OCI-LY7 (cell line): Measurements from ENCODE around the gene PCDH11Y. TPM values are rescaled to one million over a fixed set of nuclear protein-coding genes. Genes with fewer than 3 reads are reported as not detected.
"Not testable (repeated sequence)": the region's sequence is repeated elsewhere in the genome, so short reads cannot be mapped to it uniquely, and the experiment has no call there.

Experiments used
- BruUV-seq: library from RNA; stranded (reverse); fragments of 400-500 nt; replicated peaks from 2 replicates; lab custom pipeline; 2021; lab: Mats Ljungman, UMichigan
- CTCF ChIA-PET: fragments of 300-600 bp; sonication (Branson Sonifier 250); formaldehyde crosslinking; loops from one replicate; lab custom pipeline; 2022; ENCODE audit warnings: antibody characterized with exemption; ENCODE audit not compliant: unreplicated experiment; lab: Charles Lee
- POLR2A ChIA-PET: fragments of 300-600 bp; sonication (Branson Sonifier 250); formaldehyde crosslinking; loops from one replicate; lab custom pipeline; 2022; ENCODE audit warnings: antibody characterized with exemption; lab: Charles Lee
- DNase-seq: peaks from one replicate; pipeline ENCODE4 v3.0.0-alpha.2; 2015; ENCODE audit warnings: low spot score
- H2AFZ ChIP-seq: fragments of 200-600 bp; sonication (generic), shearing (Covaris generic); 2 replicates; pipeline ENCODE4 v1.6.1; 2014; ENCODE audit warnings: mild to moderate bottlenecking, antibody characterized with exemption, low read length, moderate library complexity
- H3K27ac ChIP-seq: fragments of 200-600 bp; sonication (generic); 2 replicates; pipeline ENCODE4 v1.5.1; 2014; ENCODE audit warnings: mixed run types, low read depth, mild to moderate bottlenecking, moderate library complexity, low read length, inconsistent platforms; ENCODE audit not compliant: poor library complexity, severe bottlenecking
- H3K36me3 ChIP-seq: fragments of 200-600 bp; sonication (generic); 2 replicates; pipeline ENCODE4 v1.6.1; 2014; ENCODE audit warnings: mild to moderate bottlenecking, antibody characterized with exemption, low read length, moderate library complexity, mixed read lengths; ENCODE audit not compliant: insufficient read depth
- H3K4me1 ChIP-seq: fragments of 200-600 bp; sonication (generic); 2 replicates; pipeline ENCODE4 v1.5.1; 2014; ENCODE audit warnings: mild to moderate bottlenecking, low read length; ENCODE audit not compliant: insufficient read depth, poor library complexity, severe bottlenecking
- H3K4me2 ChIP-seq: fragments of 200-600 bp; sonication (generic); 2 replicates; pipeline ENCODE4 v1.6.1; 2014; ENCODE audit warnings: mild to moderate bottlenecking, low read length
- H3K4me3 ChIP-seq: fragments of 200-600 bp; sonication (generic); 2 replicates; pipeline ENCODE4 v1.5.1; 2014; ENCODE audit warnings: mild to moderate bottlenecking, low read depth, low read length; ENCODE audit not compliant: poor library complexity, severe bottlenecking
- H3K79me2 ChIP-seq: fragments of 200-600 bp; sonication (generic); 2 replicates; pipeline ENCODE4 v1.6.1; 2016; ENCODE audit warnings: low read depth, mild to moderate bottlenecking, low read length, moderate library complexity, mixed read lengths; ENCODE audit not compliant: insufficient read depth
- H3K9me2 ChIP-seq: fragments of 200-600 bp; sonication (generic); 2 replicates; pipeline ENCODE4 v1.6.1; 2016; ENCODE audit warnings: mild to moderate bottlenecking, low read length, mixed read lengths; ENCODE audit not compliant: insufficient read depth
- H3K9me3 ChIP-seq: fragments of 200-600 bp; sonication (generic); 2 replicates; pipeline ENCODE4 v1.6.1; 2014; ENCODE audit warnings: mild to moderate bottlenecking, mixed run types, low read length, mixed read lengths
- H4K20me1 ChIP-seq: fragments of 200-600 bp; sonication (generic); 2 replicates; pipeline ENCODE4 v1.6.1; 2014; ENCODE audit warnings: mild to moderate bottlenecking, antibody characterized with exemption, low read length, moderate library complexity, mixed read lengths; ENCODE audit not compliant: insufficient read depth
- intact Hi-C: fragments of 100-400 bp; cut with micrococcal nuclease; formaldehyde crosslinking; loops from one replicate; pipeline ENCODE4 v1.10.0; 2022; ENCODE audit not compliant: unreplicated experiment
- total RNA-seq, 2 experiments: library from RNA; depleted of rRNA in 1 of 2; stranded (reverse); fragments of >200 nt in 1 of 2; shearing (Covaris generic) in 1 of 2; gene quantifications; 2 replicates each; pipeline ENCODE4 v1.2.3, GENCODE V29; 2014 to 2022

Gene PCDH11Y
- total RNA-seq, 2 experiments from 2014 or later: not detected

DNA sequence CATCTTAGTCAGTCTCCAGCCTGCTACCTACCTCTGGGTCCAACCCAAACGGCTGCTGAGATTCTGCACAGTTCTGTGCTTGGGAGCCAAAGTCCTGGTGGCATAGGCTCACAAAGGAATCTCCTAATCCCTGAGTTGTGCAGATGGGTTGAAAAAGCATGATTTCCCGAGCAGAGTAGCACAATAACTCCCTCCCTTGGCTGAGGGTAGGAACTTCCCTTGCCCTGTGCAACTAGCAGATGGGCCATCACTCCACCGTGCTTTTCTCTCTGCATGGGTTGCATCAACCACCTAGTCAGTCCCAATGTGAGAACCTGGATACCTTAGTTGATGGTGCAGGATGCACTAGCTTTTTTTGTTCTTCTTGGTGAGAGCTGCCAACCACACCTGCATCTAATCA lies 82.9 kb downstream of the PCDH11Y start:
- DNase-seq, H3K4me1 ChIP-seq, H3K36me3 ChIP-seq, intact Hi-C loops, H3K9me2 ChIP-seq, BruUV-seq, H3K27ac ChIP-seq, POLR2A ChIA-PET, H3K4me2 ChIP-seq, H2AFZ ChIP-seq, H3K4me3 ChIP-seq, CTCF ChIA-PET, H3K79me2 ChIP-seq, H3K9me3 ChIP-seq, H4K20me1 ChIP-seq: not testable (repeated sequence)

DNA sequence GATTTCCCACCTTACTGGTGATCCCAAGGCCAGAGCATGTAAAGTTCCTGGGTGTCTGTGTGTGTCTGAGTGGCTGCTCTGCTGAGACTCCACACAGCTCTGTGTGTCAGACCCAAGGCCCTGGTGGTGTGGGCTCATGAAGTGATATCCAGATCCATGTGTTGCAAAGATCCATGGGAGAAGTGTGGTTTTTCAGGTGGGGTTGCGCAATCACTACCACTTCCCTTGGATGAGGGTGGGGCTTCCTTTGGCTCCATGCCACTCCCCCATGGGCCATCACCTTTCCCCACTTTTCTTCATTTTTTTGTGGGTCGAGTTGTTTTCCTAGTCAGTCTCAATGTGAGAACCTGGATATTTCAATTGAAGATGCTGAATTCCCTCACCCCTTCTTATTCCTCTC lies 182.9 kb downstream of the PCDH11Y start:
- BruUV-seq, intact Hi-C loops, CTCF ChIA-PET, H4K20me1 ChIP-seq, H3K9me2 ChIP-seq, H3K36me3 ChIP-seq, POLR2A ChIA-PET, H3K4me3 ChIP-seq, DNase-seq, H3K27ac ChIP-seq, H3K4me2 ChIP-seq, H3K9me3 ChIP-seq, H3K4me1 ChIP-seq, H3K79me2 ChIP-seq, H2AFZ ChIP-seq: not testable (repeated sequence)

GRCh38 chrY:5215116-5215515 lies 215.0 kb downstream of the PCDH11Y start:
- H3K9me2 ChIP-seq, H3K4me3 ChIP-seq, H3K36me3 ChIP-seq, H3K4me1 ChIP-seq, H3K9me3 ChIP-seq, POLR2A ChIA-PET, H3K79me2 ChIP-seq, H3K4me2 ChIP-seq, CTCF ChIA-PET, BruUV-seq, H3K27ac ChIP-seq, DNase-seq, H4K20me1 ChIP-seq, H2AFZ ChIP-seq, intact Hi-C loops: not testable (repeated sequence)

DNA sequence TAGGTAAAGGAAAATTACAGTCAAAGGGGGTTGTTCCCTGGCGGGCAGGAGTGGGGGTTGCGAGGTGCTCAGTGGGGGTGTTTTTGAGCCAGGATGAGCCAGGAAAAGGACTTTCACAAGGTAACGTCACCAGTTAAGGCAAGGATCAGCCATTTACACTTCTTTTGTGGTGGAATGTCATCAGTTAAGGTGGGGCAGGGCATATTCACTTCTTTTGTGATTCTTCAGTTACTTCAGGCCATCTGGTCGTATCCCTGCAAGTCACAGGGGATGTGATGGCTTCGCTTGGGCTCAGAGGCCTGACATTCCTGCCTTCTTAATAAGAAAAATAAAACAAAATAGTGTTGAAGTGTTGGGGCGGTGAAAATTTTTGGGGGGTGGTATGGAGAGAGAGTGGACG lies 324.8 kb downstream of the PCDH11Y start:
- POLR2A ChIA-PET, H3K79me2 ChIP-seq, H3K4me2 ChIP-seq, H3K36me3 ChIP-seq, DNase-seq, H3K4me3 ChIP-seq, H3K27ac ChIP-seq, H4K20me1 ChIP-seq, BruUV-seq, H3K4me1 ChIP-seq, H3K9me3 ChIP-seq, H3K9me2 ChIP-seq, CTCF ChIA-PET, H2AFZ ChIP-seq, intact Hi-C loops: not testable (repeated sequence)

GRCh38 chrY:5342220-5342619 lies 342.1 kb downstream of the PCDH11Y start:
- intact Hi-C loops, H3K4me3 ChIP-seq, H3K4me1 ChIP-seq, H4K20me1 ChIP-seq, H3K9me3 ChIP-seq, H3K27ac ChIP-seq, POLR2A ChIA-PET, H3K36me3 ChIP-seq, CTCF ChIA-PET, H3K79me2 ChIP-seq, H3K9me2 ChIP-seq, H3K4me2 ChIP-seq, BruUV-seq, DNase-seq, H2AFZ ChIP-seq: not testable (repeated sequence)

DNA sequence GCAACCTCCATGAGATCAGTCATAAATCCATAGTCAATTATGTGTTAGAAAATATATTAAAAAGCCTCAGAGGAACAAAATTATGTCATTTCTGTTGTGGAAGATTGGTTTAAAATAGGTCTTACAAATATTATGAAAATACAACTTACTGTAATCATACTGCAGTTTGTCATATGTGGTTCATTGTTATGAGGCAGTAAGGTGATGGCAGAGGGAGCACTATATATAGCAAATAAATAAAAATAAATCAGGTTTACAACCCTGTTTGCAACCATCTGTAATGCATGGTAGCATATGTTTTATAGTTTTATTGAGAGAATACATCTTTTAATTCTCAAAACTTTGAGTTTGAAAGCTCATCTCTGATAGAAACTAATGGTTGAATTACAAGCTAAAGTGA lies 543.6 kb downstream of the PCDH11Y start:
- POLR2A ChIA-PET, H3K36me3 ChIP-seq, CTCF ChIA-PET: not testable (repeated sequence)

DNA sequence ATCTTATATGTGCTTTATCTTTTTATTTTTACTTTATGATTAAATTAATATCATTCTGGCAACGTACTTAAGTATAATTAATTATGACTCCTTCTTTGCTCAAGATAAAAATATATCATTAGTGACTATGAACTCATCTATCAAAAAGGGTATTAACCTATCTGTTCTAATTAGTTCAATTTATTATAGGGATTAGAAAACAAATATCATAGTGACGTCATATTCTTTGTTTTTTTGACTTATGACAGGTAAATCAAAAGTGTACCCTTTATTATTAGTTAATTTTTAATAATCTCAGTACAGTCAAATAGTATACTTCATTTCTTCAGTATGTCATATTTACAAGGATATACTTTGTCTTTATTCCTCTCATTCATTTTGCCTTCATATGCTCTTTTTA lies 638.5 kb downstream of the PCDH11Y start:
- H3K36me3 ChIP-seq, H3K4me2 ChIP-seq, H2AFZ ChIP-seq, POLR2A ChIA-PET, BruUV-seq, H3K4me1 ChIP-seq, H4K20me1 ChIP-seq, H3K27ac ChIP-seq, intact Hi-C loops, H3K9me3 ChIP-seq, H3K9me2 ChIP-seq, H3K79me2 ChIP-seq, H3K4me3 ChIP-seq, CTCF ChIA-PET, DNase-seq: not testable (repeated sequence)

More for the DNA sequence above, 543.6 kb downstream of the PCDH11Y start:
- DNase-seq, H2AFZ ChIP-seq, H3K79me2 ChIP-seq, H3K4me1 ChIP-seq, H3K27ac ChIP-seq, H4K20me1 ChIP-seq, BruUV-seq, H3K4me2 ChIP-seq, H3K9me2 ChIP-seq, H3K4me3 ChIP-seq, intact Hi-C loops, H3K9me3 ChIP-seq: not testable (repeated sequence)
